ENCODE measurements around the gene CSTPP1.

Gene CSTPP1

GRCh38 chr11:47056261-47056915 lies 119.8 kb downstream of the CSTPP1 start:
- H3K27ac ChIP-seq (ENCODE audit: low read depth, low read length), result no peak overlapping the region
- no peak overlapping the region for H3K4me2 ChIP-seq (ENCODE audit: low read depth, low read length, poor library complexity, severe bottlenecking)
- H3K27me3 ChIP-seq (ENCODE audit: low read length), result no peaks in the 10 kb centered on the region
- H3K79me2 ChIP-seq (ENCODE audit: insufficient read depth, low read length), result no peaks in the 10 kb centered on the region
- no peaks in the 10 kb centered on the region for H3K9me2 ChIP-seq (replicated peaks; ENCODE audit: insufficient read depth, low read length)
- no peaks in the 10 kb centered on the region for H3K9me3 ChIP-seq (ENCODE audit: insufficient read depth, low read length)
- H3K4me3 ChIP-seq (ENCODE audit: insufficient read depth, low read length, poor library complexity, severe bottlenecking), result no peak overlapping the region
- no peaks in the 10 kb centered on the region; the same call in 1 of the 2 replicates for H3K36me3 ChIP-seq (ENCODE audit: low read length)
- no peak overlapping the region for H2AFZ ChIP-seq (ENCODE audit: low read depth, low read length, severe bottlenecking)
- H3K9ac ChIP-seq (ENCODE audit: low read length), result no peak overlapping the region
- TF ChIP-seq CTCF (IDR thresholded peaks at IDR 0.05; ENCODE audit: insufficient read depth, low read length, poor library complexity, severe bottlenecking), result no peak
- no peak for TF ChIP-seq EZH2phosphoT487 (conservative IDR thresholded peaks at IDR 0.05; ENCODE audit: low read length)
- no peaks in the 10 kb centered on the region for H4K20me1 ChIP-seq (ENCODE audit: low read depth, low read length)
- no peaks in the 10 kb centered on the region for H3F3A ChIP-seq (ENCODE audit: insufficient read depth)

GRCh38 chr11:47057365-47057764 lies 120.8 kb downstream of the CSTPP1 start:
- Histone ChIP-seq H3K27me3 (ENCODE audit: low read length) (no peaks in the 10 kb centered on the region), H3K9me3 (ENCODE audit: insufficient read depth, low read length) (no peaks in the 10 kb centered on the region)
- TF ChIP-seq EZH2phosphoT487 (conservative IDR thresholded peaks at IDR 0.05; ENCODE audit: low read length), result no peak
- TF ChIP-seq CTCF (IDR thresholded peaks at IDR 0.05; ENCODE audit: insufficient read depth, low read length, poor library complexity, severe bottlenecking), result no peak

GRCh38 chr11:47060807-47061206 lies 124.2 kb downstream of the CSTPP1 start:
- Histone ChIP-seq H2AFZ (ENCODE audit: low read depth, low read length, severe bottlenecking) (no peak overlapping the region), H3K9ac (ENCODE audit: low read length) (no peak overlapping the region), H3K27ac (ENCODE audit: low read depth, low read length) (no peak overlapping the region), H4K20me1 (ENCODE audit: low read depth, low read length) (no peaks in the 10 kb centered on the region), H3K27me3 (ENCODE audit: low read length) (no peaks in the 10 kb centered on the region), H3K9me3 (ENCODE audit: insufficient read depth, low read length) (no peaks in the 10 kb centered on the region), H3K4me3 (ENCODE audit: insufficient read depth, low read length, poor library complexity, severe bottlenecking) (no peak overlapping the region), H3K9me2 (replicated peaks; ENCODE audit: insufficient read depth, low read length) (no peaks in the 10 kb centered on the region), H3K36me3 (ENCODE audit: low read length) (no peaks in the 10 kb centered on the region; the same call in 1 of the 2 replicates), H3K79me2 (ENCODE audit: insufficient read depth, low read length) (no peaks in the 10 kb centered on the region), H3F3A (ENCODE audit: insufficient read depth) (no peaks in the 10 kb centered on the region), H3K4me2 (ENCODE audit: low read depth, low read length, poor library complexity, severe bottlenecking) (no peak overlapping the region)
- TF ChIP-seq EZH2phosphoT487 (conservative IDR thresholded peaks at IDR 0.05; ENCODE audit: low read length) (no peak), CTCF (IDR thresholded peaks at IDR 0.05; ENCODE audit: insufficient read depth, low read length, poor library complexity, severe bottlenecking) (no peak)

More at GRCh38 chr11:47057365-47057764, 120.8 kb downstream of the CSTPP1 start:
- Histone ChIP-seq H3F3A (ENCODE audit: insufficient read depth) (no peaks in the 10 kb centered on the region), H3K27ac (ENCODE audit: low read depth, low read length) (no peak overlapping the region), H3K36me3 (ENCODE audit: low read length) (no peaks in the 10 kb centered on the region; the same call in 1 of the 2 replicates), H4K20me1 (ENCODE audit: low read depth, low read length) (no peaks in the 10 kb centered on the region), H3K4me3 (ENCODE audit: insufficient read depth, low read length, poor library complexity, severe bottlenecking) (no peak overlapping the region), H3K9me2 (replicated peaks; ENCODE audit: insufficient read depth, low read length) (no peaks in the 10 kb centered on the region), H3K4me2 (ENCODE audit: low read depth, low read length, poor library complexity, severe bottlenecking) (no peak overlapping the region), H2AFZ (ENCODE audit: low read depth, low read length, severe bottlenecking) (no peak overlapping the region), H3K79me2 (ENCODE audit: insufficient read depth, low read length) (no peaks in the 10 kb centered on the region), H3K9ac (ENCODE audit: low read length) (no peak overlapping the region)
